Neuronal stem cell (in vitro differentiated cells): Measurements from ENCODE around the gene NDUFA13.

Source experiments
- DNase-seq: peaks from one replicate; pipeline ENCODE4 v3.0.0-alpha.2; 2013; ENCODE audit warnings: low spot score
- H2AFZ ChIP-seq: one replicate; pipeline ENCODE4 v1.6.1; 2013; ENCODE audit warnings: mild to moderate bottlenecking, low read length, inconsistent platforms
- H2AK5ac ChIP-seq: 2 replicates; pipeline ENCODE4 v1.6.1; 2013; ENCODE audit warnings: low read depth, mild to moderate bottlenecking, inconsistent platforms, low read length, moderate library complexity, mixed read lengths
- H2BK120ac ChIP-seq: 2 replicates; pipeline ENCODE4 v1.6.1; 2013; ENCODE audit warnings: low read depth, mild to moderate bottlenecking, inconsistent platforms, low read length, moderate library complexity, mixed read lengths
- H2BK12ac ChIP-seq: one replicate; pipeline ENCODE4 v1.6.1; 2013; ENCODE audit warnings: low read length, inconsistent platforms
- H2BK15ac ChIP-seq: 2 replicates; pipeline ENCODE4 v1.6.1; 2013; ENCODE audit warnings: mild to moderate bottlenecking, low read length, inconsistent platforms, mixed read lengths
- H2BK5ac ChIP-seq: one replicate; pipeline ENCODE4 v1.6.1; 2013; ENCODE audit warnings: inconsistent platforms, mild to moderate bottlenecking, low read length, moderate library complexity
- H3K14ac ChIP-seq: one replicate; pipeline ENCODE4 v1.6.1; 2013; ENCODE audit warnings: low read length, inconsistent platforms
- H3K18ac ChIP-seq: 2 replicates; pipeline ENCODE4 v1.6.1; 2013; ENCODE audit warnings: low read length, inconsistent platforms
- H3K23ac ChIP-seq: 2 replicates; pipeline ENCODE4 v1.6.1; 2013; ENCODE audit warnings: low read depth, mild to moderate bottlenecking, mixed read lengths, low read length, inconsistent platforms; ENCODE audit not compliant: poor library complexity
- H3K27ac ChIP-seq: replicated peaks from 3 replicates; pipeline ENCODE4 v1.5.1; 2013; ENCODE audit warnings: low read length, inconsistent platforms
- H3K27me3 ChIP-seq, 3 experiments: 2 replicates each; pipeline ENCODE4 v1.6.1; 2013; ENCODE audit warnings: low read length in 3 of 3, mild to moderate bottlenecking in 2 of 3, inconsistent platforms in 1 of 3, low read depth in 1 of 3, mixed read lengths in 1 of 3, moderate library complexity in 1 of 3; ENCODE audit not compliant: control insufficient read depth in 3 of 3, insufficient read depth in 3 of 3
- H3K36me3 ChIP-seq, 2 donors: replicated peaks in 1 of 2; 2 replicates each; pipeline ENCODE4 v1.6.1; 2013; ENCODE audit warnings: low read length in 2 of 2; ENCODE audit not compliant: control insufficient read depth in 2 of 2, insufficient read depth in 2 of 2
- H3K4ac ChIP-seq: 2 replicates; pipeline ENCODE4 v1.6.1; 2013; ENCODE audit warnings: inconsistent platforms, mild to moderate bottlenecking, low read length, moderate library complexity
- H3K4me1 ChIP-seq, 2 donors: 1 replicate in 1 of 2; 2 replicates in 1 of 2; pipeline ENCODE4 v1.6.1; 2013; ENCODE audit warnings: low read length in 2 of 2, low read depth in 1 of 2; ENCODE audit not compliant: control insufficient read depth in 2 of 2, insufficient read depth in 1 of 2
- H3K4me2 ChIP-seq: one replicate; pipeline ENCODE4 v1.6.1; 2013; ENCODE audit warnings: mild to moderate bottlenecking, low read length, inconsistent platforms; ENCODE audit not compliant: insufficient read depth, poor library complexity, severe bottlenecking
- H3K4me3 ChIP-seq, 2 donors: 2 replicates each; pipeline ENCODE4 v1.5.1; 2013; ENCODE audit warnings: low read length in 2 of 2, mild to moderate bottlenecking in 2 of 2, inconsistent platforms in 1 of 2, moderate library complexity in 1 of 2
- H3K79me1 ChIP-seq: one replicate; pipeline ENCODE4 v1.6.1; 2013; ENCODE audit warnings: low read depth, mild to moderate bottlenecking, inconsistent platforms, low read length, moderate library complexity
- H3K9ac ChIP-seq: one replicate; pipeline ENCODE4 v1.6.1; 2013; ENCODE audit warnings: mild to moderate bottlenecking, low read depth, low read length, inconsistent platforms; ENCODE audit not compliant: poor library complexity
- H3K9me3 ChIP-seq, 2 donors: replicated peaks in 1 of 2; 2 replicates each; pipeline versions ENCODE3 to v1.6.1; 2013; ENCODE audit warnings: low read length in 2 of 2, mild to moderate bottlenecking in 2 of 2, inconsistent platforms in 1 of 2, low read depth in 1 of 2, mixed read lengths in 1 of 2, moderate library complexity in 1 of 2; ENCODE audit not compliant: control insufficient read depth in 2 of 2, insufficient read depth in 1 of 2
- H4K8ac ChIP-seq: one replicate; pipeline ENCODE4 v1.6.1; 2013; ENCODE audit warnings: low read depth, mild to moderate bottlenecking, inconsistent platforms, low read length, moderate library complexity
- H4K91ac ChIP-seq: one replicate; pipeline ENCODE4 v1.6.1; 2013; ENCODE audit warnings: low read length, low read depth, mild to moderate bottlenecking, inconsistent platforms; ENCODE audit not compliant: poor library complexity
- WGBS, 2 donors: extraction: QIAGEN DNeasy Blood & Tissue Kit; methylation state at CpG; one replicate each; pipeline ENCODE4 v1.1.7; 2013; ENCODE audit warnings: missing lambda C conversion rate in 2 of 2, mixed read lengths in 1 of 2; ENCODE audit not compliant: insufficient read length in 2 of 2, insufficient replicate concordance in 1 of 2; ENCODE audit errors: extremely low coverage in 2 of 2; 5-methylcytosine and 5-hydroxymethylcytosine counted together

NDUFA13 gene

GRCh38 chr19:19531951-19532805 lies 16.2 kb downstream of the NDUFA13 start:
- H2BK12ac ChIP-seq, result no peak overlapping the region
- no peak overlapping the region for H3K4me2 ChIP-seq
- H3K4me1 ChIP-seq, result peaks cover 7 to 10% of the 10 kb centered on the region in 2 donors
- no CpG with 5 or more reads among the region's 48 CpGs for WGBS, 2 donors
- H3K36me3 ChIP-seq, result peaks cover 15 to 58% of the 10 kb centered on the region in 2 donors
- peak overlapping the region; percentile 32 for H3K18ac ChIP-seq
- H4K8ac ChIP-seq, result no peak overlapping the region
- no peak overlapping the region for H3K23ac ChIP-seq
- no peaks in the 10 kb centered on the region for H3K27me3 ChIP-seq
- peaks cover 3% of the 10 kb centered on the region for H3K79me1 ChIP-seq
- H2BK5ac ChIP-seq, result no peak overlapping the region
- no peak overlapping the region for H3K4ac ChIP-seq
- DNase-seq, result peak; percentile 71
- no peak overlapping the region for H4K91ac ChIP-seq
- H3K4me3 ChIP-seq, result no peak overlapping the region
- H3K27ac ChIP-seq, result no peak overlapping the region
- peak overlapping the region; percentile 24 for H3K9ac ChIP-seq
- H3K9me3 ChIP-seq, result no peaks in the 10 kb centered on the region
- H2BK120ac ChIP-seq, result no peak overlapping the region
- H2BK15ac ChIP-seq, result no peak overlapping the region
- H2AK5ac ChIP-seq, result no peak overlapping the region
- H2AFZ ChIP-seq, result no peak overlapping the region
- no peak overlapping the region for H3K14ac ChIP-seq

GRCh38 chr19:19532806-19533701 lies 17.0 kb downstream of the NDUFA13 start:
- Histone ChIP-seq H3K18ac (peak overlapping the region; percentile 32), H3K9ac (peak overlapping the region; percentile 24), H3K4ac (no peak overlapping the region), H3K27ac (no peak overlapping the region), H3K9me3 (no peaks in the 10 kb centered on the region), H2AFZ (no peak overlapping the region), H2BK15ac (no peak overlapping the region), H3K4me2 (no peak overlapping the region), H3K79me1 (peaks cover 3% of the 10 kb centered on the region), H3K4me3 (peak overlapping the region in 1 of 2 donors; percentile 42), H2BK120ac (no peak overlapping the region), H3K14ac (no peak overlapping the region), H4K8ac (no peak overlapping the region), H4K91ac (no peak overlapping the region), H3K23ac (no peak overlapping the region), H2BK12ac (no peak overlapping the region), H3K27me3 (no peaks in the 10 kb centered on the region), H2AK5ac (no peak overlapping the region), H2BK5ac (no peak overlapping the region), H3K36me3 (peaks cover 9 to 49% of the 10 kb centered on the region in 2 donors), H3K4me1 (peaks cover 7 to 10% of the 10 kb centered on the region in 2 donors)
- 100% methylated on average over 1 of the region's 14 CpGs; no CpG with 5 or more reads in 1 of the 2 donors for WGBS, 2 donors
- DNase-seq, result no peak

GRCh38 chr19:19533841-19534240 lies 17.8 kb downstream of the NDUFA13 start:
- Histone ChIP-seq H2BK15ac (no peak overlapping the region), H3K18ac (no peak overlapping the region), H4K91ac (no peak overlapping the region), H3K4ac (no peak overlapping the region), H3K4me3 (no peak overlapping the region), H3K14ac (no peak overlapping the region), H2BK12ac (no peak overlapping the region), H3K4me1 (peaks cover 7 to 14% of the 10 kb centered on the region in 2 donors), H3K23ac (no peak overlapping the region), H3K79me1 (peaks cover 3% of the 10 kb centered on the region), H2AFZ (no peak overlapping the region), H3K9me3 (no peaks in the 10 kb centered on the region), H3K27me3 (peaks cover 0 to 5% (median 0%) of the 10 kb centered on the region in 3 experiments), H3K4me2 (no peak overlapping the region), H3K9ac (no peak overlapping the region), H2BK5ac (no peak overlapping the region), H2BK120ac (no peak overlapping the region), H3K36me3 (peaks cover 6 to 43% of the 10 kb centered on the region in 2 donors), H2AK5ac (no peak overlapping the region), H4K8ac (no peak overlapping the region), H3K27ac (no peak overlapping the region)
- DNase-seq, result no peak
- no CpG with 5 or more reads among the region's 6 CpGs for WGBS, 2 donors
